Measurements from ENCODE around the gene ZNF385B. TPM values are rescaled to one million over a fixed set of nuclear protein-coding genes. Genes with fewer than 3 reads are reported as not detected.

ZNF385B gene
- total RNA-seq, 2 donors from 2014 or later: not detected

DNA sequence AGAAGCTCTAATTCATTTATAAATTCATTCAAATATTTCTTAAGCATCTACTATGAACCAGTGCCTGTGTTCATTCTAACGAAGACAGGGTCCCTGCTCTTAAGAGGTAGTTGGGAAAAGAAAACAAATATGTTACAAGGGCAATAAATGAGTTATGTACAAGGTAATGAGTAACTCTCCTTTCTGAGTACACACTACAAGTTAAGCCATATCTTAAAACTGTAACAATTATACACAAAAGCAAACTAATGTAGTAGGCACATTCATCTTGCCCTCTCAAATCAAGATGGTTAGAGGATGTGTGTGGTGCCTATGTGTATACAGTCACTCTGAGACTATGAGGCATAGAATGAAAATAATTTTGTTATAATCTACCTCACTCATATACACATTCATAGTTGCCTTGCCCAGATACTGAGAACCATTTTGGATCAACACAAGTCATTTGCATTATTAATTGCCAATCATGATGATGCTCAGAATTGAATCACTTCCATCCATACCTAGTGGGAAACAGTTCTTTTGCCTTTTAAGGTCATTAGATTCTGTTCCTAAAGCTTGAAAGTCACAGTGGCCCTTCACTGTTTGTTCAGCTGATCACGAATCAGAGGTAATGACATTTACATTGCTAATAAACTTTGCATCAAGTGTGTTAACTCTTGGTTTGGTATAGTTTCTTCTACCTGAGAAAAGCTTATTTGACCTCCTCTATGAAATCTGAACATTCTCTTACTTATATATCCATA is 283.1 kb downstream of the ZNF385B start:
- ATAC-seq (peak in 1 of 2 donors; percentile 34), DNase-seq (ENCODE audit: low spot score in 2 of 2) (no peak)
- no peaks in the 10 kb centered on the region for H3K9me3 Mint-ChIP-seq
- no peak overlapping the region for H3K27ac Mint-ChIP-seq
- no peaks in the 10 kb centered on the region for H3K36me3 Mint-ChIP-seq

- no peaks in the 10 kb centered on the region for H3K36me3 Mint-ChIP-seq
These were observed 287.3 kb downstream of the ZNF385B start for GRCh38 chr2:179574061-179574519.

GRCh38 chr2:179572544-179572943 is 288.9 kb downstream of the ZNF385B start:
- ATAC-seq (no peak), DNase-seq (ENCODE audit: low spot score in 2 of 2) (no peak)
- Mint-ChIP-seq H3K36me3 (no peaks in the 10 kb centered on the region), H3K27ac (no peak overlapping the region), H3K9me3 (no peaks in the 10 kb centered on the region)

More at GRCh38 chr2:179574061-179574519, 287.3 kb downstream of the ZNF385B start:
- no peak for DNase-seq (ENCODE audit: low spot score in 2 of 2)
- no peaks in the 10 kb centered on the region for H3K9me3 Mint-ChIP-seq
- ATAC-seq: no peak
- H3K27ac Mint-ChIP-seq: no peak overlapping the region

DNA sequence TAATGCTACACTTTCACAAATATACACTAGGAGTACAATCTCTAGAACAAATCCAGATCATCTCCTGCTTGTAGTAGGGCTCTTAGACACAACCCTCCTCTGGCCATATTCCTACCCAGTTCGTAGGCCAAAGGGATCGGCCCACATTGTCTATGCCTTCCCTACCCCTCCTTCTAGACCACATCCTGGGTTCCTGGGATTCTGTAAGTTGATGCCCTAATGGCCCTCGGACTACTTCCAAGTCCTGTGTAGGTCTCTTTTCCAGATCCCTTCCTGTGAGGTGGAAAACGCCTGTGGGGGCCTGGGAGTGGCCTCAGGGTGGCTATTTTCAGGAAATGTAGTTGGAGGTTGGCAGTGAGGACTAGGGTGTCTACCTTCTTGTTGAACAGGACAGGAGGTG is 289.7 kb downstream of the ZNF385B start:
- no peaks in the 10 kb centered on the region for H3K36me3 Mint-ChIP-seq
- DNase-seq (ENCODE audit: low spot score in 2 of 2) (no peak), ATAC-seq (no peak)
- no peak overlapping the region for H3K27ac Mint-ChIP-seq
- no peaks in the 10 kb centered on the region for H3K9me3 Mint-ChIP-seq

DNA sequence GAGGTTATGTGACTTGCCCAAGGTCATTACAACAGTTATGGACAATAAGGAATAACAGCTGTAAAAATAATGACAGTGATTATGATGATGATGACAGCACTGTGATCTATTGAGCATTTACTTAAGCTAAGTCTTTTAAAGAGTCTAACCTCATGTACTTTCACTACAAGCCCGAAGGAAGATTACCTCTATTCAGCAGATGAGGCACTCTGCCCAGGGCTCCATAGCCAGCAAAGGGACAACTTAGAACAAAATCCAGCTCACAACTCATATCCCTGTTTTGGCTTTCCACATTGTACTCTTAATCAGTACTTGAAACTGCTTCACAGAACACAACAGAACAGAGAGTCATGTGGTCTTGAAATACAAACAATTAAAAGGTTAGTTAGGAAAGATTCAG is 290.2 kb downstream of the ZNF385B start:
- Mint-ChIP-seq H3K27ac (no peak overlapping the region), H3K9me3 (no peaks in the 10 kb centered on the region), H3K36me3 (no peaks in the 10 kb centered on the region)
- ATAC-seq (no peak), DNase-seq (ENCODE audit: low spot score in 2 of 2) (no peak)

DNA sequence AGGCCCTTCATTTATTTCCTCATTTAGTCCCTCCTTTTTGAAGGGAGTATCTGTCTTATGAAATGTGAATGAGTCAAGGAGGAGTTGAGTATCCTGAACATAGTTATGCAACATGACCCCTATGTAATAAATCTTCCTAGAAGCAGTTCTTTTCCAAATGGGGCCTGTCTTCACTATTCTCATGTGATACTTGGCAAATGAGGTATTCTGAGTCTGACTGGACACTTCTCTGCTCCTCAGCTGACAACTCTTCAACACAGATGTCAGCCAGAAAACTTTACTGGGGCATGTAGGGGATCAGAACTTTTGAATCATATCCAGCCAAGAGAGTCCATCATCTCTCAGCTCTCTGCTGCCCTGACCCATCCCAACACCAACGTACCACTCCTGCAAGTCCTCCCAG is 291.6 kb downstream of the ZNF385B start:
- no peak for DNase-seq (ENCODE audit: low spot score in 2 of 2)
- ATAC-seq: no peak

DNA sequence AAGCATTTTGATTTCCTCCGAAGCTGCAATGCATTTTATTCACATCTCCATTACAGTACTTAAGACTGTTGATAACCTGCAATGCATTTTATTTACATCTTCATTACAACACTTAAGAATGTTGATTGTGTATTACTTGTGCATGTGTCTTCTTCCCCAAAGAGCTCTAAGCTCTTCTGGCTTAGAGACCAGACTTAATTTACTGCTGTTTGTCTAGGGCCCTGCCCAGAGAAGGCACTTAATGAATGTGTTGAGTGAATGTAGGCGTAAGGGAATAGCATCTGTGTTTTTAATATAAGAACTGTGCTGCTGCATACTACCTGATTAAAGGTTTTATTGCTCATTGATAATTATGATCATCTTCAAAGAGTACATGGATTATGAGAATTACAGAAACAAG is 295.6 kb downstream of the ZNF385B start:
- DNase-seq (ENCODE audit: low spot score in 2 of 2) (no peak), ATAC-seq (no peak)
- H3K27ac Mint-ChIP-seq: no peak overlapping the region
- no peaks in the 10 kb centered on the region for H3K9me3 Mint-ChIP-seq
- H3K36me3 Mint-ChIP-seq: no peaks in the 10 kb centered on the region

More for the DNA sequence above, 291.6 kb downstream of the ZNF385B start:
- H3K27ac Mint-ChIP-seq: no peak overlapping the region
- no peaks in the 10 kb centered on the region for H3K36me3 Mint-ChIP-seq
- H3K9me3 Mint-ChIP-seq: no peaks in the 10 kb centered on the region

GRCh38 chr2:179562330-179562885 is 299.0 kb downstream of the ZNF385B start:
- DNase-seq (ENCODE audit: low spot score in 2 of 2) (no peak), ATAC-seq (no peak)
- H3K36me3 Mint-ChIP-seq: no peaks in the 10 kb centered on the region
- H3K27ac Mint-ChIP-seq: no peak overlapping the region
- no peaks in the 10 kb centered on the region for H3K9me3 Mint-ChIP-seq

GRCh38 chr2:179561702-179562101 is 299.7 kb downstream of the ZNF385B start:
- H3K27ac Mint-ChIP-seq: no peak overlapping the region
- H3K36me3 Mint-ChIP-seq: no peaks in the 10 kb centered on the region
- H3K9me3 Mint-ChIP-seq: no peaks in the 10 kb centered on the region
- DNase-seq (ENCODE audit: low spot score in 2 of 2) (no peak), ATAC-seq (no peak)

GRCh38 chr2:179560257-179560735 is 301.1 kb downstream of the ZNF385B start:
- no peak overlapping the region for H3K27ac Mint-ChIP-seq
- ATAC-seq (no peak), DNase-seq (ENCODE audit: low spot score in 2 of 2) (no peak)
- no peaks in the 10 kb centered on the region for H3K36me3 Mint-ChIP-seq
- H3K9me3 Mint-ChIP-seq: no peaks in the 10 kb centered on the region

GRCh38 chr2:179559108-179559806 is 302.2 kb downstream of the ZNF385B start:
- Mint-ChIP-seq H3K27ac (no peak overlapping the region), H3K9me3 (no peaks in the 10 kb centered on the region), H3K36me3 (no peaks in the 10 kb centered on the region)
- ATAC-seq (no peak), DNase-seq (ENCODE audit: low spot score in 2 of 2) (no peak)

DNA sequence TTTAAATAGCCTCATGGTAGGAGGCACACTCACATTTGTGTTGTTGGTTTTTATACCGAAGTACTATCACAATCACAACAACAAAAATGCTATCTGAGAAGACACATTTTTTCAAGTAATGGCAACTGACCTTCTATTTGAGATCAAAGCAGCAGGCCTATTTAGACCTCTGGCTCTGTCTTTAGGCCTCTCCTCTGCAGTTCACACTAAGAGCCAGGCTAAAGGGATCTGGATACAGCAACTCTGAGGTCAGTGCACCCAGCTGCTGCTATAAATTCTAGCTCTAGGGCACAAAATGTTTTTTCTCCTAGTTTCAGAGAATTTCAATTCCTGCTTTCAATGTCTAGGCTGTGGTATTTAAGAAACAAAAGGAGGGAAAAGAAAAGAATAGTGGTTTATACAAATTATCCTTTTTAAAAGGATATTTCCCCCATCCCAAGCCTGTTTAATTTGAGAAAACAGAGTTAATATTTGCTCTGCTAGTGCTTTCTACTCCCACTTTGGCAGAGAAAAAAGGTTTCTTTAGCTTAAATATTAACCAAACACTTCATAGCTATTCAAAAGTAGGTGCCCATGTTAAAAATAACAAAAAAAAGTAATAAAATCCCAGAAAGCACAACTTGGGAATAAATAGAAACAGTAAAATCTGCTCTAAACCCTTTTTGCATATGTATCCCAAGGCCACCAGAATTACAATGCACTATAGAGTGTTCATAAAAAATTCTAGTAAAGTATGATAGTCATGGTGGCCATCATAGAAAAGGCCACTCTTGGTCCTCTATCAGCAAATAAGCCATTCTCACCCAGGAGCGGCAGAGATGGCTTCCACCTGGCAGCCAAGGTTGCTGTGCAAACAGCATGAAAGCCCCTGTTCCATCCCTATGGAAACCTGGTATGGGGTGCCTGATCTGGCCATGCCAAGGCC is 303.1 kb downstream of the ZNF385B start:
- ATAC-seq (no peak), DNase-seq (ENCODE audit: low spot score in 2 of 2) (no peak)
- Mint-ChIP-seq H3K36me3 (no peaks in the 10 kb centered on the region), H3K27ac (no peak overlapping the region), H3K9me3 (no peaks in the 10 kb centered on the region)

DNA sequence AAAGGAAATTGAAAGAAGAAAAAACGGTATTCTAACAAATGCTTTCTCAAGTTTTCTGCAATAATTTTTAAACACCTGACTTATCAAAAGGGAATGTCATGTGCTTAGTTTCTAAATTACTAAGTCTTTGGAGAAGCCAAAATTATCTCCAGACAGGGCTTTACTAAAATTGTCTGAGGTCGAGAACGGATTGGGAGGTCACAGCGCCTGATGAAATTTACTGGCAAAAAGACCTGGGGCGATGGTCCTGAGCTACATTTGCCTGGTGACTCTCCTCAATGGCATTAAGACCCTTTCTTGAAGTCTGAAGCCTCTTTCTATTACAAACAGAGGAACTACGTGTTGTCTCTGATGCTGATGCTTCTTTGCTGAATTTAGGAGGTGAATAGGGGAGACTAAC is 305.0 kb downstream of the ZNF385B start:
- ATAC-seq (no peak), DNase-seq (ENCODE audit: low spot score in 2 of 2) (no peak)
- no peak overlapping the region for H3K27ac Mint-ChIP-seq
- no peaks in the 10 kb centered on the region for H3K36me3 Mint-ChIP-seq
- no peaks in the 10 kb centered on the region for H3K9me3 Mint-ChIP-seq

GRCh38 chr2:179555691-179556283 is 305.6 kb downstream of the ZNF385B start:
- Mint-ChIP-seq H3K9me3 (no peaks in the 10 kb centered on the region), H3K27ac (no peak overlapping the region), H3K36me3 (no peaks in the 10 kb centered on the region)
- ATAC-seq (no peak), DNase-seq (ENCODE audit: low spot score in 2 of 2) (no peak)

DNA sequence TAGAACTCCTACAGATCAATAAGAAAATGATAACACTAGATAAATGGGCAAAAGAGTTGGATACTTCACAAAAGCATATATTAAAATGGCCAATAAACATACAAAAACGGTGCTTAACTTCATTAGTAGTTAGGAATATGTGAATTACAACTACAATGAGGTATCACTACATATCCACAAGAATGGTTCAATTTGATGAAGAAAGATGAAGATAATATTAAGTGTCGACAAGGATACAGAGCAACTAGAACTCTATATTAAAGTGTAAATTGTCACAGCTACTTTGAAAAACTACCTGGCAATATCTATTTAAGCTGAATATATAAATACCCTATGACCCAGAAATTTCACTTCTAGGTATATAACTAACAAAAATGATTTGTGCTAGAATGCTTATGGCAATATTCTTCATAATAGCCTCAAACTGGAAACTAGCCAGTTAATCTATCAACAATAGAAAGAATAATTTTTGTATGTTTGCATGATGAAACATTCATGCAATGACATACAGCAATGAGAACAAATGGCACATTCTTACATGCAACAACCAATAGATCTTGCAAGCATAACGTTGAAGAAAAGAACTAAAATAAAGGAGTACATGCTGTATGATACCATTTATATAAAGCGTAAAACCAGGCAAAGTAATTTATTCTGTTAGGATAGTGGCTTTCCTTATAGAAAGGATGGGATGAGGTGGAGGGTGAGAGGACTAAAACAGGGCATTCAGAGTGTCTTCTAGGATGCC is 306.6 kb downstream of the ZNF385B start:
- Mint-ChIP-seq H3K36me3 (no peaks in the 10 kb centered on the region), H3K27ac (no peak overlapping the region), H3K9me3 (no peaks in the 10 kb centered on the region)
- DNase-seq (ENCODE audit: low spot score in 2 of 2): no peak
- no peak for ATAC-seq

- H3K36me3 Mint-ChIP-seq: no peaks in the 10 kb centered on the region
- ATAC-seq: no peak
- H3K27ac Mint-ChIP-seq: no peak overlapping the region
- H3K9me3 Mint-ChIP-seq: no peaks in the 10 kb centered on the region
- no peak for DNase-seq (ENCODE audit: low spot score in 2 of 2)
These were observed 308.0 kb downstream of the ZNF385B start for GRCh38 chr2:179553382-179553781.

All from activated naive CD4-positive, alpha-beta T cell treated with anti-CD3 and anti-CD28 coated beads, Interleukin-2, amount 50 U/mL, for 72 hours (primary cell).